Activated CD8-positive, alpha-beta T cell treated with anti-CD3 and anti-CD28 coated beads for 36 hours (primary cell): ENCODE data around the gene FRMPD1. TPM values are rescaled to one million over a fixed set of nuclear protein-coding genes. Genes with fewer than 3 reads are reported as not detected.

Experiments used
- ATAC-seq: fragments of 200-7000 bp; cut with Tn5 transposase; one replicate; pipeline ENCODE4 v1.10.0; 2021; ENCODE audit warnings: mild to moderate bottlenecking, moderate library complexity
- CTCF ChIA-PET: fragments of 350-600 bp; sonication (Branson Sonifier 250); formaldehyde crosslinking; loops from one replicate; lab custom pipeline; 2021; ENCODE audit warnings: antibody characterized with exemption; lab: Charles Lee
- POLR2A ChIA-PET: fragments of 350-600 bp; sonication (Branson Sonifier 250); formaldehyde crosslinking; loops from one replicate; lab custom pipeline; 2021; ENCODE audit warnings: antibody characterized with exemption; lab: Charles Lee
- DNase-seq: peaks from one replicate; pipeline ENCODE4 v3.0.0-alpha.2; 2020
- H3K27ac Mint-ChIP-seq: one replicate; pipeline ENCODE4 v1.8.0; 2021; ENCODE audit warnings: mild to moderate bottlenecking, mixed read lengths
- H3K27me3 Mint-ChIP-seq: one replicate; pipeline ENCODE4 v1.8.0; 2021; ENCODE audit warnings: mixed read lengths
- H3K36me3 Mint-ChIP-seq: one replicate; pipeline ENCODE4 v1.8.0; 2021; ENCODE audit warnings: low read depth, mixed read lengths
- H3K4me1 Mint-ChIP-seq: one replicate; pipeline ENCODE4 v1.8.0; 2021; ENCODE audit warnings: low read depth, mixed read lengths
- H3K4me3 Mint-ChIP-seq: one replicate; pipeline ENCODE4 v1.8.0; 2021; ENCODE audit warnings: mild to moderate bottlenecking, moderate library complexity, mixed read lengths
- H3K9me3 Mint-ChIP-seq: one replicate; pipeline ENCODE4 v1.8.0; 2021; ENCODE audit warnings: mixed read lengths
- CTCF ChIP-seq: fragments of 200-600 bp; IDR thresholded peaks from one replicate; pipeline ENCODE4 v1.8.0; 2022; ENCODE audit warnings: antibody characterized with exemption, mild to moderate bottlenecking
- intact Hi-C: fragments of 100-400 bp; cut with micrococcal nuclease; formaldehyde crosslinking; loops from one replicate; pipeline ENCODE4 v1.10.0; 2022
- total RNA-seq, 2 experiments: library from RNA; stranded (reverse); gene quantifications; one replicate each; pipeline ENCODE4 v1.2.3, GENCODE V29; 2021

FRMPD1 gene
- total RNA-seq, 2 experiments from 2014 or later, result not detected

GRCh38 chr9:37623267-37623666 lies 27.5 kb upstream of the FRMPD1 start:
- intact Hi-C loops, result no loop called here
- no peak for DNase-seq
- Mint-ChIP-seq H3K4me3 (no peak overlapping the region), H3K27me3 (no peaks in the 10 kb centered on the region), H3K27ac (no peak overlapping the region), H3K36me3 (no peaks in the 10 kb centered on the region), H3K4me1 (no peaks in the 10 kb centered on the region), H3K9me3 (no peaks in the 10 kb centered on the region)
- CTCF ChIA-PET, result no interaction called here
- TF ChIP-seq CTCF, result no peak
- no peak for ATAC-seq
- POLR2A ChIA-PET, result no interaction called here

GRCh38 chr9:37624073-37624472 lies 26.7 kb upstream of the FRMPD1 start:
- no peak for TF ChIP-seq CTCF
- Mint-ChIP-seq H3K27me3 (no peaks in the 10 kb centered on the region), H3K4me1 (no peaks in the 10 kb centered on the region), H3K4me3 (no peak overlapping the region), H3K36me3 (no peaks in the 10 kb centered on the region), H3K27ac (no peak overlapping the region), H3K9me3 (no peaks in the 10 kb centered on the region)
- POLR2A ChIA-PET, result no interaction called here
- DNase-seq (no peak), ATAC-seq (no peak)
- CTCF ChIA-PET, result no interaction called here
- intact Hi-C loops, result no loop called here

GRCh38 chr9:37625036-37625757 lies 25.6 kb upstream of the FRMPD1 start:
- Mint-ChIP-seq H3K27ac (no peak overlapping the region), H3K27me3 (no peaks in the 10 kb centered on the region), H3K36me3 (no peaks in the 10 kb centered on the region), H3K9me3 (no peaks in the 10 kb centered on the region), H3K4me1 (no peaks in the 10 kb centered on the region), H3K4me3 (no peak overlapping the region)
- ChIA-PET CTCF (interaction anchor here (0.8 kb wide), 1 partner anchor 29 kb away, joined by 3 read pairs; no protein-coding TSS in a partner anchor), POLR2A (no interaction called here)
- DNase-seq (no peak), ATAC-seq (no peak)
- no peak for TF ChIP-seq CTCF
- intact Hi-C loops, result no loop called here

- ChIA-PET CTCF (interaction anchor here (0.8 kb wide), 1 partner anchor 30 kb away, joined by 3 read pairs; no protein-coding TSS in a partner anchor), POLR2A (interaction anchor here (0.6 kb wide), 1 partner anchor 329 kb away, joined by 3 read pairs; no protein-coding TSS in a partner anchor)
- no peaks in the 10 kb centered on the region for H3K27me3 Mint-ChIP-seq
- no peak overlapping the region for H3K27ac Mint-ChIP-seq
- no peak for DNase-seq
- no peaks in the 10 kb centered on the region for H3K9me3 Mint-ChIP-seq
- ATAC-seq, result no peak
- H3K36me3 Mint-ChIP-seq, result no peaks in the 10 kb centered on the region
- no peak overlapping the region for H3K4me3 Mint-ChIP-seq
- no peaks in the 10 kb centered on the region for H3K4me1 Mint-ChIP-seq
- intact Hi-C loops, result no loop called here
- no peak for TF ChIP-seq CTCF
Observed at GRCh38 chr9:37625758-37626147, 25.0 kb upstream of the FRMPD1 start.

- Mint-ChIP-seq H3K4me3 (no peak overlapping the region), H3K27ac (no peak overlapping the region), H3K36me3 (no peaks in the 10 kb centered on the region), H3K9me3 (no peaks in the 10 kb centered on the region), H3K27me3 (no peaks in the 10 kb centered on the region), H3K4me1 (no peaks in the 10 kb centered on the region)
- intact Hi-C loops, result no loop called here
- ChIA-PET POLR2A (interaction anchor here (0.6 kb wide), 1 partner anchor 328 kb away, joined by 3 read pairs; no protein-coding TSS in a partner anchor), CTCF (interaction anchor here (1.1 kb wide), 1 partner anchor 84 kb away, joined by 3 read pairs; no protein-coding TSS in a partner anchor)
- no peak for TF ChIP-seq CTCF
- ATAC-seq (no peak), DNase-seq (no peak)
Observed at GRCh38 chr9:37626708-37627292, 24.0 kb upstream of the FRMPD1 start.
